Measurements from ENCODE around the gene ADAM11.

ADAM11 gene

DNA sequence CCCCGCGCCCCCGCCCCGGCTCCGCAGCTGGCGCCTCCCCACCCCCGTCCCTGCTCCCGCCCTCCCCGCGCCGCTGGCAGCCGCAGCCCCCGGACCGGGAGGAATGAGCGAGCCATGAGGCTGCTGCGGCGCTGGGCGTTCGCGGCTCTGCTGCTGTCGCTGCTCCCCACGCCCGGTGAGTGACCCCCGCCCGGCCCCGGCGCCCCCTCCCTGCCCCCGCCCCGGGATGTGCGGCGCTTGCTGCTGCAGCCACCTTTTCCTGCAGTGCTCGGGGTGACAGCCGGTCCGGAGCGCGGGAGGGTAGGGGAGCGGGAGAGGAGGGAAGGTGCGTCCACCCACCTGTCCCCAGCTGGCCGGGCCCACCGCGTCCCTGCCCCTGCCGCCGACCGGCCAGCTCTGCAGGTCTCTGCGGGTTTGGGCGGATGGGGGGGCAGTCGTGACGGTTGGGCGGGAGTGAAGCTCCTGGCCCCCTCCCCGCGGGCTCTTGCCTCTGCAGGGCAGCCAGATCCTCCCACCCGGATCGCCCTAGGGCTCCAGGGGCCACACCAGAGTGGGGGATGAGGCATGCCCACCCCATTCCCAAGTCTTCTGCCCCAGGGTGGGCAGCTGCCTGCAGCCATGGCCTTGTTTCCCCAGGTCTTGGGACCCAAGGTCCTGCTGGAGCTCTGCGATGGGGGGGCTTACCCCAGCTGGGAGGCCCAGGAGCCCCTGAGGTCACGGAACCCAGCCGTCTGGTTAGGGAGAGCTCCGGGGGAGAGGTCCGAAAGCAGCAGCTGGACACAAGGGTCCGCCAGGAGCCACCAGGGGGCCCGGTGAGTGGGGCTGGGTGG, 513 bp downstream of the ADAM11 start:
- Histone ChIP-seq H3K9me3 (ENCODE audit: control insufficient read depth, low read length) (no peaks in the 10 kb centered on the region), H3K4me1 (ENCODE audit: control insufficient read depth, insufficient read depth, low read length) (no peaks in the 10 kb centered on the region), H3K4me3 (ENCODE audit: low read length) (no peak overlapping the region), H3K9ac (ENCODE audit: low read length) (no peak overlapping the region), H3K27me3 (replicated peaks; ENCODE audit: control insufficient read depth, insufficient read depth, low read length) (peaks cover 20% of the 10 kb centered on the region), H3K36me3 (ENCODE audit: control insufficient read depth, insufficient read depth, low read length, severe bottlenecking) (no peaks in the 10 kb centered on the region)
- peak; percentile 50 for DNase-seq (ENCODE audit: low read depth)

DNA sequence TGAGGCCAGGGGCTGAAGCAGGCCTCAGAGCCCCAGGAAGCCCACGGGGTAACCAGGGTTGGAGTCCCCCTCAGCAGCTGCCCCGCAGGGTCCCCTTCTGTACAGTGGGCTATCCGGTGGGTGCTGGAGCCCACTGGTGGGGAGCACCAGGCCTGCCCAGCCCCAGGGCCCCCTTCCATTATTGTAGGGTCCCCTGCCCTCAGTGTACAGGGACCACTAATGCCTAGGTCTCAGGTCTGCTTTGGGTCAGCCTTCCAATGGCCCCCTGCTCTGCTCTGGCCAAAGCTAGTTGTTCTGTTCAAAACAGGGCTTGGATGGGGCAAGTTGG, 1.1 kb downstream of the ADAM11 start:
- Histone ChIP-seq H3K4me1 (ENCODE audit: control insufficient read depth, insufficient read depth, low read length) (no peaks in the 10 kb centered on the region), H3K27me3 (replicated peaks; ENCODE audit: control insufficient read depth, insufficient read depth, low read length) (peaks cover 20% of the 10 kb centered on the region), H3K4me3 (ENCODE audit: low read length) (no peak overlapping the region), H3K36me3 (ENCODE audit: control insufficient read depth, insufficient read depth, low read length, severe bottlenecking) (no peaks in the 10 kb centered on the region), H3K9ac (ENCODE audit: low read length) (no peak overlapping the region), H3K9me3 (ENCODE audit: control insufficient read depth, low read length) (no peaks in the 10 kb centered on the region)
- DNase-seq (ENCODE audit: low read depth): no peak

DNA sequence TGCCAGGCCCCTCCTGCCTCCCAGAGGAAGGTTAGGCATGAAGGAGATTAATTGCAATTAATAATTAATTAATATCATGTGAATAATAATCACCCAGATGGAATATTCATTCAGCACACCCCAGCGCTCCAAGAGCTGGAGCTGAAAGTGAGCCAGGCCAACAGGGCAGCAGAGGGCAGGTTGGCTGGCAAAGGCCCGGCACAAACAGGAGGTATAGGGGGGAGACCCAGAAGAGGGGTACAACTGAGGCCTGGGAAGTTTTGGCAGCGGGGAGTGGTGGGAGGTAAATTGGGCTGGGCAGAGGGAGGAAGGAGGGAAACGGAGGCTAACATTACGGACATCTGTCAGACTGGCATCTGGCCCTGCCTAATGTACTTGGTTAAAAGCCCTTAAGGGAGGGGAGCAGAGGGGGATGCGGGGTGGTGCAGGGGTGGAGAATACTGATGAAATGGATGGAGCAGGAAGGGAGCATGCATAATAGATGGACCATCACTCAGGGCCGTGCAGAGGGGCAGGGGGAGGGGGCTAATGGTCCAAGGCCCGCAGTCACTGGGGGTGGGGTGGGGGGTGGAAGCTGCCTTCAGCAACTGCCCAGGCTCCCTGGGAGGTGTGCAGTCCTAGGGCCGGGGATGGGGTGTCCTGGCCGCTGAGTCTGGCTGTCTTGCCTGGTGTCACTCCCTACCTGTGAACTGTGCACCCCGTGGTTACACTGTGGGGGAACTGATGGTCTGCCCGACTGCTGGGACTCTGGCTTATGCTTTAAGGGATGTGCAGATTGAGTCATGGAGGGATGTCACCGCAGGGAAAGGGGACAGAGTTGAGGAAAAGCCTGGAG, 1.9 kb downstream of the ADAM11 start:
- Histone ChIP-seq H3K36me3 (ENCODE audit: control insufficient read depth, insufficient read depth, low read length, severe bottlenecking) (no peaks in the 10 kb centered on the region), H3K9ac (ENCODE audit: low read length) (no peak overlapping the region), H3K27me3 (replicated peaks; ENCODE audit: control insufficient read depth, insufficient read depth, low read length) (peaks cover 20% of the 10 kb centered on the region), H3K4me1 (ENCODE audit: control insufficient read depth, insufficient read depth, low read length) (no peaks in the 10 kb centered on the region), H3K9me3 (ENCODE audit: control insufficient read depth, low read length) (no peaks in the 10 kb centered on the region), H3K4me3 (ENCODE audit: low read length) (no peak overlapping the region)
- no peak for DNase-seq (ENCODE audit: low read depth)

DNA sequence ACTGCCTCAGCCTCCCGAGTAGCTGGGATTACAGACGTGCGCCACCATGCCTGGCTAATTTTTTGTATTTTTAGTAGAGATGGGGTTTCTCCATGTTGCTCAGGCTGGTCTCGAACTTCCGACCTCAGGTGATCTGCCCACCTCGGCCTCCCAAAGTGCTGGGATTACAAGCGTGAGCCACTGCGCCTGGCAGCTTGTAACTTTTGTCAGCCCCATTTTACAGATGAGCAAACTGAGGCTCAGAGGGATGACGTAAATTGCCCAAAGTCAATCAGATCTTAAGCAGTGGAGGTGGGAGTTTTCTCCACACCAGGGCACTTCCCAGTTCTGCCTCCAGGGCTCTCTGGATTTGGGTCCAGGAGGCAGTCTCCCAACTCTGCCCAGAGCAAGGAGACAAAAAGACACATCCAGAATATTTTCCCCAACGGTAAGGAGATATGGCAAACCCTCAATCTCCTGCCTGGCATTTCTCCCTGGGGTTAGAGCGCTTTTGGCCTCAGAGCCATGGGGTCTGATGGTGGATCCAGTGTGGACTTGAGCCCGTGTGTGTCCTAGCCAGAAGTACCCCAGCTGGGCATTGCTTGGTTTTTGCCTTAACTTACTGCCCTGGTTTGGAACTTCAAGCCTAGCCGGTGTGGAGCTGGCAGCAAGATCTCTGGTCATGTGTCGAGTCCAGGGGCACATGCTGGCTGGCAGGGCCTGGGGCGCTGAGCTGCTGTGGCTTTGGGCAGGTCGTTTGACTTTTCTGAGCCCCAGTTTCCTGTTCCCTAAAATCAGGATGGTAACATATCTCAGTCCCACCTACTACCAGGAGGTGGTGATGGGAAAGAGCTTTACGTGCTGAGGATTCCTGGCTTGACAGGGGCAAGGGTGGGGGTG, 3.4 kb downstream of the ADAM11 start:
- Histone ChIP-seq H3K36me3 (ENCODE audit: control insufficient read depth, insufficient read depth, low read length, severe bottlenecking) (no peaks in the 10 kb centered on the region), H3K4me1 (ENCODE audit: control insufficient read depth, insufficient read depth, low read length) (no peaks in the 10 kb centered on the region)
- DNase-seq (ENCODE audit: low read depth): no peak

DNA sequence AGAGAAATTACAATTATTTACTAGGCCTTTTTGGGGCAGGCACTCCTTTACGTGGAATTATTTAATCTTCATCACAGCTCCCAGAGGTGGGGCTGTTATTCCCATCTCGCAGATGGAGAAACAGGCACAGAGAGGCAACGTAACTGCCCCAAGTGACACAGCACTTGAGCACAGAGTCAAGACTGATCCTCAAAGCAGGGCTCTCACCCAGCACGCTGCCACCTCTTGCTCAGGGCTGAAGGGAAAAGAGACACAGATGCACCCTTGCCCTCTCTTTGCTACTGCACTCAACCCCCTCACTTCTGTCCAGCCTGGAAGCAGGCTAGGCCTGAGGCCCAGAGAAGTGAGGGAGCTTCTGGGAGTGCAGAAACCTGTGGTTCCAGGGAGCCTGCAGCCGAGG, 4.4 kb downstream of the ADAM11 start:
- Histone ChIP-seq H3K9me3 (ENCODE audit: control insufficient read depth, low read length) (no peaks in the 10 kb centered on the region), H3K36me3 (ENCODE audit: control insufficient read depth, insufficient read depth, low read length, severe bottlenecking) (no peaks in the 10 kb centered on the region), H3K4me1 (ENCODE audit: control insufficient read depth, insufficient read depth, low read length) (no peaks in the 10 kb centered on the region), H3K4me3 (ENCODE audit: low read length) (no peak overlapping the region), H3K9ac (ENCODE audit: low read length) (no peak overlapping the region), H3K27me3 (replicated peaks; ENCODE audit: control insufficient read depth, insufficient read depth, low read length) (peaks cover 26% of the 10 kb centered on the region)
- no peak for DNase-seq (ENCODE audit: low read depth)

More for the DNA sequence above, 3.4 kb downstream of the ADAM11 start:
- Histone ChIP-seq H3K9ac (ENCODE audit: low read length) (no peak overlapping the region), H3K27me3 (replicated peaks; ENCODE audit: control insufficient read depth, insufficient read depth, low read length) (peaks cover 25% of the 10 kb centered on the region), H3K9me3 (ENCODE audit: control insufficient read depth, low read length) (no peaks in the 10 kb centered on the region), H3K4me3 (ENCODE audit: low read length) (no peak overlapping the region)

DNA sequence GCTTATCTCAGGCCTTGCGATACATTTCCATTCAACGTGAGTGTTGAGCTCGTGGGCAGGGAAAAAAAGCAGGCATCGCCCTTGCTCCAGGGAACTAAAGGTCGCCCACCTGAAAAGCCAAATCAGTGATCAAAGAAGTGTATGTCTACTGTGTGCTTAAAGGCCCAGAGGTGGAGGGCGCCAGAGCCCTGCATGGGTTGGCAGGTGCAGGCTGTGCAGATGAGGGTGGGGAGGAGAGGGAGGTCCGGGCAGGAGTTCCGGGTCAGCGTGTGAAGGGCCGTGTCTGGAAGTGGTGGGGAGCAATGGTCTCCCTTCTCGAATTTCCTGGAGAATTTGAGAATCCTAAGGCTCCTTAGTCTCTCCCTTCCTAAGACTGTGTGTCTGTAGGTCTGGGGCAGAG, 7.2 kb downstream of the ADAM11 start:
- Histone ChIP-seq H3K4me1 (ENCODE audit: control insufficient read depth, insufficient read depth, low read length) (no peaks in the 10 kb centered on the region), H3K36me3 (ENCODE audit: control insufficient read depth, insufficient read depth, low read length, severe bottlenecking) (no peaks in the 10 kb centered on the region), H3K9me3 (ENCODE audit: control insufficient read depth, low read length) (no peaks in the 10 kb centered on the region), H3K4me3 (ENCODE audit: low read length) (no peak overlapping the region), H3K27me3 (replicated peaks; ENCODE audit: control insufficient read depth, insufficient read depth, low read length) (peaks cover 13% of the 10 kb centered on the region), H3K9ac (ENCODE audit: low read length) (no peak overlapping the region)
- DNase-seq (ENCODE audit: low read depth): no peak

DNA sequence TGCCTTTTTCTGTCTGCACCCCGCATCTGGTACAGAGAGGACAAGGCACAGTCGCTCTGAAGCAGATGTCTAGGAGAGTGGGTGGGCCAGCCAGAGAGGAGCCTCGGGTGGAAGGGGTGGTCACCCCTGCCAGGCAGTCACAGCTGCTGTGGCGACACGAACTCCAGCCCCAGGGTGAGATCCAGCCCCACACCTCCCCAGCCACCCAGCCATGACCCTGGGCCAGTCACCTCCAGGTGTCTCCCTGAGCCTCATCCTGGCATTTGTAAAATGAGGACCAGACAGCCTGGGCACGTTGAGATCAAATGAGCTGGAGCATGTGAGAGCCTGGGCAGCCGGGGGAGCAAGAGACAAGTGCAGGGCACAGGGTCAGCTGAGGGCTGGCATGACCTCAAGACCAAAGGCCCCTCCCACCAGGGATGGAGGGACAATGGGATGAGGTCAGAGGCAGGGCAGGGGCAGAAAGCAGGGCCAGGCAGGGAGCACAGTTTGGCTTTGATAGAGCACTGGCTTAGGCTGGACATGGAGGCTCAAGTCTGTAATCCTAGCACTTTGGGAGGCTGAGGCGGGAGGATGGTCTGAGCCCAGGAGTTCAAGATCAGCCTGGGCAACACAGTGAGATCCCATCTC, 7.7 kb downstream of the ADAM11 start:
- no peaks in the 10 kb centered on the region for H3K4me1 ChIP-seq (ENCODE audit: control insufficient read depth, insufficient read depth, low read length)
- peaks cover 13% of the 10 kb centered on the region for H3K27me3 ChIP-seq (replicated peaks; ENCODE audit: control insufficient read depth, insufficient read depth, low read length)
- H3K9ac ChIP-seq (ENCODE audit: low read length): no peak overlapping the region
- H3K36me3 ChIP-seq (ENCODE audit: control insufficient read depth, insufficient read depth, low read length, severe bottlenecking): no peaks in the 10 kb centered on the region
- no peaks in the 10 kb centered on the region for H3K9me3 ChIP-seq (ENCODE audit: control insufficient read depth, low read length)
- H3K4me3 ChIP-seq (ENCODE audit: low read length): no peak overlapping the region
- no peak for DNase-seq (ENCODE audit: low read depth)

DNA sequence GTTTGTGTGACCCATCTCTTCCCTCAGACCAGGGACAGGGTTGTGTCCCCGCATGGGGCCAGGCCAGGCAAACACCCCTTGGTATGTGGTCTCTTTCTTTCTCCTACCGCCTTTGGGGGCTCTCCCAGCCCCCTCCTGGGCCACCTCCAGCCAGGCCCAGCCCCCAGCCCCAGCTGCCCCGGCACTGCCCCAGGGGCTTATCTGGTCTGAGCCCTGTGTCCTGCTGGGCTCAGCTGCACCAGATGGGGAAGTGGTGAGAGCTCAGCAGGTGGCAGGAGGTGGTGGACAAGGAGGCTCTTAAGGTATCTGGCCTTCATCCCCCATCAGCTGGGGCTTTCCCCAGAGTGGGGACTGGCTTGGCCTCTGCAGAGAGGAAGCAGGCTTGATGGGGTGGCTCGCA, 8.7 kb downstream of the ADAM11 start:
- Histone ChIP-seq H3K9ac (ENCODE audit: low read length) (no peak overlapping the region), H3K27me3 (replicated peaks; ENCODE audit: control insufficient read depth, insufficient read depth, low read length) (peaks cover 13% of the 10 kb centered on the region), H3K4me1 (ENCODE audit: control insufficient read depth, insufficient read depth, low read length) (no peaks in the 10 kb centered on the region), H3K9me3 (ENCODE audit: control insufficient read depth, low read length) (no peaks in the 10 kb centered on the region), H3K4me3 (ENCODE audit: low read length) (no peak overlapping the region), H3K36me3 (ENCODE audit: control insufficient read depth, insufficient read depth, low read length, severe bottlenecking) (no peaks in the 10 kb centered on the region)
- DNase-seq (ENCODE audit: low read depth): no peak

DNA sequence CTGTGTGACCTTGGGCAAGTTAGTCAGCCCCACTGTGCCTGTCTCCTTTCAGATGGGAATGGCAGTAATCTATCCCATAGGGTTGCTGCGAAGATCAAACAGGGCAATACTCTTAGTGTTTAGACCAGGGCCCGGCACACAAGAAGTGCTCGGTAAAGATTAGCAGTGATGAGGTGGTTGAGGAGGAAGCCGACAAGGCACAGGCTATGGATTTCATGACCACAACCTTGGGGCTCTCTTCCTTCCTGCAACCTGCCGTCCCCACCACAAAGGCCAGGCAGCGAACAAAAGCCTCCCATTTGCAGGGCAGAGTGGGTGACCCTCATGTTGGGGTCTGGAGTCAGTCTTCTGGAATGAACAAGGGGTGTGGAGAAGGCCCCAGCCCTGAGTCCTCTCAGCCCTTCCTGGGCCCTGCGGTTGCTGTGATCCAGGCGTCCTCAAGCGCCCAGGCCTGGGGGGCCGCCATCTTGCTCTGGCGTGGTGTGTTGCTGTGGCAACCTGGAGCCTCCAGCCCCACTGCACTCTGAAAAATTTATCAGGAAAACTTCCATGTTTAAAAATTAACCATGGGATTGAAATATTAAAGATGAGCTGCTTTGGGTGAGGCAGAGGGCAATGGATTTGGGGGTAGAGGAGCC, 9.8 kb downstream of the ADAM11 start:
- Histone ChIP-seq H3K4me3 (ENCODE audit: low read length) (no peak overlapping the region), H3K9ac (ENCODE audit: low read length) (no peak overlapping the region), H3K27me3 (replicated peaks; ENCODE audit: control insufficient read depth, insufficient read depth, low read length) (peaks cover 18% of the 10 kb centered on the region), H3K36me3 (ENCODE audit: control insufficient read depth, insufficient read depth, low read length, severe bottlenecking) (no peaks in the 10 kb centered on the region), H3K9me3 (ENCODE audit: control insufficient read depth, low read length) (no peaks in the 10 kb centered on the region), H3K4me1 (ENCODE audit: control insufficient read depth, insufficient read depth, low read length) (no peaks in the 10 kb centered on the region)
- DNase-seq (ENCODE audit: low read depth): no peak

DNA sequence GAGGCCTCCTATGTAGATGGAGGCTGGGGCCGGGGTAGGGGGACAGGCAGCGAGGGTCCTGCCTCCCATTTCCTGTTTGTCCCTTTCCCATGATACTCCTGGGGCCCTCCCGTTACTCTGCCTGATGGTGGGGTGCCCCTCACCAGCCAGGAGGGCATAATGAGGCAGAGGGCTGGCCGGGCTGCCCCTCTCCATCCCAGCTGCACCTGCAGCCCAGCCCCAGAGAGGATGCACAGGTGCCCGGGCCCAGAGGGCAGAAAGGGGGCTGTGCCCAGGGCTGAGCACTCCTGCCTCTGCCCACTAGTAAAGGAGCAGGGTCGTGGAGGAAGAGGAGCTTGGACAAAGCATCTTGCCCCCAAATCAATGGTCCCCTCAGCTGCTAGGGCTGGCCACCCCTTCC, 10.4 kb downstream of the ADAM11 start:
- Histone ChIP-seq H3K27me3 (replicated peaks; ENCODE audit: control insufficient read depth, insufficient read depth, low read length) (peaks cover 19% of the 10 kb centered on the region), H3K9ac (ENCODE audit: low read length) (no peak overlapping the region), H3K4me3 (ENCODE audit: low read length) (no peak overlapping the region), H3K4me1 (ENCODE audit: control insufficient read depth, insufficient read depth, low read length) (no peaks in the 10 kb centered on the region), H3K36me3 (ENCODE audit: control insufficient read depth, insufficient read depth, low read length, severe bottlenecking) (no peaks in the 10 kb centered on the region), H3K9me3 (ENCODE audit: control insufficient read depth, low read length) (no peaks in the 10 kb centered on the region)
- no peak for DNase-seq (ENCODE audit: low read depth)
